ENCODE data around the gene RPL15. TPM values are rescaled to one million over a fixed set of nuclear protein-coding genes. Genes with fewer than 3 reads are reported as not detected.

Gene RPL15
- total and polyA plus RNA-seq, 7 donors = 1,021 to 2,855 (median 1,350) TPM

GRCh38 chr3:23872330-23872729 lies 44.6 kb upstream of the RPL15 start:
- H3K4me1 ChIP-seq = peaks cover 65% of the 10 kb centered on the region
- H3K9me3 ChIP-seq = no peaks in the 10 kb centered on the region
- no peaks in the 10 kb centered on the region for H3K27me3 ChIP-seq (ENCODE audit: insufficient read depth in 3 of 3, low read length in 2 of 3)
- no peak for TF ChIP-seq CTCF (IDR thresholded peaks at IDR 0.05)
- intact Hi-C loops (cut with DNase I) = no loop called here
- DNase-seq (no peak), ATAC-seq (no peak)
- no peak overlapping the region for H3K4me3 ChIP-seq
- whole genome bisulfite sequencing, 3 donors = 93 to 100% methylated on average over 1 to 3 of the region's 3 CpGs; no CpG with 5 or more reads in 1 of the 3 donors
- H3K36me3 ChIP-seq (ENCODE audit: insufficient read depth in 1 of 2, low read depth in 1 of 2) = no peaks in the 10 kb centered on the region
- H3K27ac ChIP-seq = no peak overlapping the region

- ATAC-seq (peak; percentile 44 to 85 (median 74)), DNase-seq (peak in 1 of 2 donors; percentile 53)
- peaks cover 63% of the 10 kb centered on the region for H3K4me1 ChIP-seq
- peak overlapping the region; percentile 13 for H3K27ac ChIP-seq
- WGBS, 3 donors = 20 to 31% (median 20%) methylated on average over 2 of the region's 2 CpGs
- TF ChIP-seq CTCF (IDR thresholded peaks at IDR 0.05) = no peak
- no peaks in the 10 kb centered on the region for H3K27me3 ChIP-seq (ENCODE audit: insufficient read depth in 3 of 3, low read length in 2 of 3)
- intact Hi-C loops (cut with DNase I) = no loop called here
- H3K36me3 ChIP-seq (ENCODE audit: insufficient read depth in 1 of 2, low read depth in 1 of 2) = no peaks in the 10 kb centered on the region
- no peaks in the 10 kb centered on the region for H3K9me3 ChIP-seq
- no peak overlapping the region for H3K4me3 ChIP-seq
Measured at GRCh38 chr3:23873941-23874340, 43.0 kb upstream of the RPL15 start.

- ATAC-seq = peak; percentile 21 to 40 (median 28)
Measured at GRCh38 chr3:23874359-23875112, 42.4 kb upstream of the RPL15 start.

GRCh38 chr3:23875113-23875725 lies 41.7 kb upstream of the RPL15 start:
- H3K4me3 ChIP-seq = no peak overlapping the region
- 72 to 74% (median 72%) methylated on average over 4 of the region's 4 CpGs for whole genome bisulfite sequencing, 3 donors
- intact Hi-C loops (cut with DNase I) = no loop called here
- no peak for TF ChIP-seq CTCF (IDR thresholded peaks at IDR 0.05)
- no peak overlapping the region for H3K27ac ChIP-seq
- H3K36me3 ChIP-seq (ENCODE audit: insufficient read depth in 1 of 2, low read depth in 1 of 2) = no peaks in the 10 kb centered on the region
- H3K4me1 ChIP-seq = peaks cover 57% of the 10 kb centered on the region
- no peak for ATAC-seq
- DNase-seq = no peak
- H3K27me3 ChIP-seq (ENCODE audit: insufficient read depth in 3 of 3, low read length in 2 of 3) = no peaks in the 10 kb centered on the region
- no peaks in the 10 kb centered on the region for H3K9me3 ChIP-seq

More at GRCh38 chr3:23874359-23875112, 42.4 kb upstream of the RPL15 start:
- Histone ChIP-seq H3K36me3 (ENCODE audit: insufficient read depth in 1 of 2, low read depth in 1 of 2) (no peaks in the 10 kb centered on the region), H3K4me3 (no peak overlapping the region), H3K9me3 (no peaks in the 10 kb centered on the region), H3K27me3 (ENCODE audit: insufficient read depth in 3 of 3, low read length in 2 of 3) (no peaks in the 10 kb centered on the region), H3K4me1 (peaks cover 62% of the 10 kb centered on the region), H3K27ac (peak overlapping the region; percentile 13)
- 47 to 63% (median 49%) methylated on average over 6 of the region's 6 CpGs for WGBS, 3 donors
- no peak for TF ChIP-seq CTCF (IDR thresholded peaks at IDR 0.05)
- no peak for DNase-seq
- intact Hi-C loops (cut with DNase I) = no loop called here

Data from psoas muscle (tissue), 8 donors.